CD4-positive, alpha-beta T cell treated with Interleukin-2 at 100 ng/mL for 4 hours (primary cell): ENCODE measurements around the gene ZNF544.

Source experiments
- DNase-seq: peaks from one replicate; pipeline ENCODE4 v3.0.0-alpha.2; 2020; ENCODE audit warnings: low spot score

ZNF544 gene

GRCh38 chr19:58228585-58229254 is at the start of gene ZNF544:
TSS of gene ZNF544 (plus strand) at chr19:58228914. CDS start at chr19:58244024, 15,110 bp downstream.
- DNase-seq: peak; percentile 53

GRCh38 chr19:58181902-58182576 is 46.7 kb upstream of the ZNF544 start:
- peak; percentile 62 for DNase-seq

DNA sequence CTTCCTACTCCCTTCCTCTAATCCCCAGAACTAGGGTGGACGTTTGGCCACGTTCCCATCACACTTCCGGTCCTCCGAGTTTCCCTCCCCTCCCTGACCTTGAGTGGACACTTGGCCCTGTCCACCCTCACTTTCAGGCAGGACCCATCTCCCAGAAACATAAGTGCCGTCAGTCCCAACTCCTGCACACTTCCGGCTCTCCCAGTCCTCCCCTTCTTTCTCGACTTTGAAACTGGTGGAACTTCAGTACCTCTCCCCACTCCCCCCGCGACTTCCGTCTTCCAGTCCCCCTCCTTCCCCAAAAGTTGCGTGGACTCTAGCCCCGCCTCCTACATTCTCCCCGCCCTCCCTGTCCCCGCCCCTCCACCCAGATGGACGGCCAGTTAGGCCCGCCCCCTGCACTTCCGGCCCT is 46.1 kb upstream of the ZNF544 start:
- peak; percentile 87 for DNase-seq

GRCh38 chr19:58182989-58183816 is 45.5 kb upstream of the ZNF544 start, which contains the start of gene ZNF274:
TSS of gene ZNF274 (plus strand) at chr19:58183061. CDS start at chr19:58183966, 905 bp downstream.
- peak; percentile 93 for DNase-seq

- no peak for DNase-seq
Observed at GRCh38 chr19:58183817-58184215, 44.9 kb upstream of the ZNF544 start.

GRCh38 chr19:58196901-58197616 is 31.7 kb upstream of the ZNF544 start:
- DNase-seq: no peak

- no peak for DNase-seq
Observed at GRCh38 chr19:58203814-58204475, 24.8 kb upstream of the ZNF544 start.

DNA sequence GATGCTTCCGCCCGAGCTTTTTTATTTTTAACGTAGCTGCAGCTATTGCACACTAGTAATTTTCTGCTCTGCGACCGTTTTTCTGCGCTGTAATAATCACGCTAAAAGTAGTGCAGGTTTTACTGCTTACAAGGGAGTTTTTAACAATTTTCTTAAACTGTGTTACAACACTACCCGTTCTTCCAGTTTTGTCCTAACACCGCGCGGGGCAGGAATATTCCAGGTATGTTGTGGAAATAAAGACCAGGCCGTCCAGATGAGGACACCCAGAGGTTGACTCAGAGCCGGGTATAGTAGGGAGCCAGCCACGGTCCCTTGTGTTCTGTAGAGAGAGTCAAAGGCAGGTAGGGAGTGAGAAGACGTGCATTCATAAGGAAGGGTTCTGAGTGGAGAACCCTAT is 24.1 kb upstream of the ZNF544 start:
- DNase-seq: no peak

- DNase-seq: no peak
Observed at GRCh38 chr19:58209577-58209976, 19.1 kb upstream of the ZNF544 start.

DNA sequence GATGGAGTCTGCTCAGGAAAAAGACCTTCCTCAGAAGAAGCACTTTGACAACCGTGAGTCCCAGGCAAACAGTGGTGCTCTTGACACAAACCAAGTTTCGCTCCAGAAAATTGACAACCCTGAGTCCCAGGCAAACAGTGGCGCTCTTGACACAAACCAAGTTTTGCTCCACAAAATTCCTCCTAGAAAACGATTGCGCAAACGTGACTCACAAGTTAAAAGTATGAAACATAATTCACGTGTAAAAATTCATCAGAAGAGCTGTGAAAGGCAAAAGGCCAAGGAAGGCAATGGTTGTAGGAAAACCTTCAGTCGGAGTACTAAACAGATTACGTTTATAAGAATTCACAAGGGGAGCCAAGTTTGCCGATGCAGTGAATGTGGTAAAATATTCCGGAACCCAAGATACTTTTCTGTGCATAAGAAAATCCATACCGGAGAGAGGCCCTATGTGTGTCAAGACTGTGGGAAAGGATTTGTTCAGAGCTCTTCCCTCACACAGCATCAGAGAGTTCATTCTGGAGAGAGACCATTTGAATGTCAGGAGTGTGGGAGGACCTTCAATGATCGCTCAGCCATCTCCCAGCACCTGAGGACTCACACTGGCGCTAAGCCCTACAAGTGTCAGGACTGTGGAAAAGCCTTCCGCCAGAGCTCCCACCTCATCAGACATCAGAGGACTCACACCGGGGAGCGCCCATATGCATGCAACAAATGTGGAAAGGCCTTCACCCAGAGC is 16.2 kb upstream of the ZNF544 start:
- DNase-seq: no peak

DNA sequence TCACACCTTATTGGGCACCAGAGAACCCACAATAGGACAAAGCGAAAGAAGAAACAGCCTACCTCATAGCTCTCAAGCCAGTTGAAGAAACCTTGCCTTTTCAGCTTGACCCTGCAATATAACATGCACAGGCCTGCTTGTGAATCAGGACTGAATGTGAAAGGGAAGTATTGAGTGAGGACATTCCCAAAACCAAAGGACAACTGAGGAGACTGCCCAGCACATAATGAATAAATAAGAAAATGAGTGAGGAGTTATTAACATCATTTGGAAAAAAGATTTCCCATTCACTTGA is 15.7 kb upstream of the ZNF544 start:
- no peak for DNase-seq

DNA sequence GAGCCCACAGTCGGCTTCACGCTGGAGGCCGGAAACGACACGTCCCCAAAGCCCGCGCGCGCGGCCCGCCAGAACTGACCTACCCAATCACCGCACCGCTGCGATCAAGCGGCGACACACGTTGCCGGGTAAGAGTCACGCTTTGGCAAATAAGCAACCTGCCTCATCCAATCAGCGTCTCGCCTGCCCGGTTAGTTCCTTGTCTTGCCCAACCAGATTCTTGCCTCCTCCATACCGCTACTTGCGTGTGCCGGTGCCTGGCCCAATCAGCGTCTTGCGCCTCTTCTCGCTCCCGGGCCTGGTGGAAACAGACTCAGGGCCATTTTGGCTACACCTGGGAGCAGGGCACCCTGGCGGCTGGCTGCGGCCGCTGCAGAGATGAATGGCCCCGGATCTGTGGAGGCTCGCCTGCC is 11.6 kb upstream of the ZNF544 start:
- DNase-seq: no peak

DNA sequence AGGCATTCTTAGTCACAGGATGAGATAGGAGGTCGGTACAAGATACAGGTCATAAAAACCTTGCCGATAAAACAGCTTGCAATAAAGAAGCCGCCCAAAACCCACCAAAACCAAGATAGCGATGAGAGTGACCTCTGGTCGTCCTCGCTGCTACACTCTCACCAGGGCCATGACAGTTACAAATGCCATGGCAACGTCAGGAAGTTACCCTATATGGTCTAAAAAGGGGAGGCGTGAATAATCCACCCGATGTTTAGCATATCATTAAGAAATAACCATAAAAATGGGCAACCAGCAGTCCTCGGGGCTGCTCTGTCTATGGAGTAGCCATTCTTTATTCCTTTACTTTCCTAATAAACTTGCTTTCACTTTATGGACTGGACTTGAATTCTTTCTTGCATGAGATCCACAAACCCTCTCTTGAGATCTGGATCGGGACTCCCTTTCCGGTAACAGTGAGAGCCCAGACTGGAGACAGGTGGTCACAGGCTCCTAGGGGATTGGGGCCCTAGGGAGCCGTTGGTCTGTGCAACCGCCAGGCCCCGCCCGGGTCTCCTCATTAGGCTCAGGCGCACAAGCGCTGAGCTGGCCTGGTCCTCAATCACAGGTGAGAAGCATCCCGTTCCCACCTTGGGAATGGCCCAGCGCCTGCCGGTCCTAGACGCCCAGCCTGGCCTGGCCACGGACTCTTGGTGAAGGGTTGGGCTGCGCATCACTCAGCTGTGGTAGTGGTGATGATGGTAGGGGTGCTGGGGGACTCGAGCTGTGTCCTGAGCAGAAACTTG is 10.9 kb upstream of the ZNF544 start:
- no peak for DNase-seq

GRCh38 chr19:58218899-58219298 is 9.8 kb upstream of the ZNF544 start:
- peak; percentile 48 for DNase-seq

DNA sequence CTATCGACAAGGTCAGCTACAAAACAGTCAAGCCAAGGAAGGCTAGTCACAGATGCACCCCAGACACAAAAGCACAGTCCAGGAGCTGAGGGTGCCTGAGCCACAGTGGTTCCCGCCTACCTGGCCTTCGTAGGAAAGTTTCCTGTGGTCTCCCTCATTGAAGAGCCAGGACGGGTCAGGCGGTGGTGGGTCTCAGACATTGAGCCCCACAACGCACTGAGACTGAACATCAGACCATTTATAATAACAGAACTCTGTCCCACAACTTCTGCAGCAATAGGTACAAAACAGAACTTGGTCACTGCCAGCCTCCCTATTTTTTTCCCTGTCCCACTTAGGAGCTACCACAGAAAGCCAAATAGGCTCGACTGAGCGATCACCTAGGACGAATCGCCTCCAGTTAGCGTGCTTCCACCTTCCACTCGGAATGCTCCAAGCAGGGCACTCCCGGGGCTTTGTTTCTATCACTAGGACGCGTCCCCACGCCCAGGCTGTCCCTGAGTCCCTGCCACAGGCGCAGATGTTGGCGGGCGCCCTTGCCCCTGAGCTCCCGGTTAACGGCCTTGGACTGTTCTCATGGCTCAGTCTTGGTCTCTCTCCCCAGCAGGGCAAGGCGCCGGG is 640 bp upstream of the ZNF544 start:
- DNase-seq: no peak

- peak; percentile 18 for DNase-seq
Observed at GRCh38 chr19:58229255-58229639, 533 bp downstream of the ZNF544 start.

DNA sequence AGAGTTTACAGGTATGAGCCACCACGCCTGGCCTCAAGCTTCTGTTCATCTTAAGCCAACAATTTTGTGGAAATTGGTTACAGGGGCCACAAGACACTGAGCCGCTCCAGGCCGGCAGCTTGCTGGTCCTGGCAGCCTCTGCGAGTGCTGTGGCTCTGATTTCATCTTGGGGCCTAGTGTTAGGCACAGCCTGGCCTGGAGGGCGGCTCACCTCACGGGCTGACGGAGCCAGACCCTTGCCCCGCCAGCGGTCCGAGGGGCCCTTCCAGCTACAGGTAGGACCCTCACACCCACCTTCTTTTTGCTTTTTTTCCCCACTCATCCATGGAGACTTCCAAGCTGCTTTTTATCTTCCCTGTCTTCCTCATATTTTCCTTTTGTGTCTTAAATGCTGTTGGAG is 8.6 kb downstream of the ZNF544 start:
- DNase-seq: no peak

- no peak for DNase-seq
Observed at GRCh38 chr19:58243351-58243750, 14.6 kb downstream of the ZNF544 start.

DNA sequence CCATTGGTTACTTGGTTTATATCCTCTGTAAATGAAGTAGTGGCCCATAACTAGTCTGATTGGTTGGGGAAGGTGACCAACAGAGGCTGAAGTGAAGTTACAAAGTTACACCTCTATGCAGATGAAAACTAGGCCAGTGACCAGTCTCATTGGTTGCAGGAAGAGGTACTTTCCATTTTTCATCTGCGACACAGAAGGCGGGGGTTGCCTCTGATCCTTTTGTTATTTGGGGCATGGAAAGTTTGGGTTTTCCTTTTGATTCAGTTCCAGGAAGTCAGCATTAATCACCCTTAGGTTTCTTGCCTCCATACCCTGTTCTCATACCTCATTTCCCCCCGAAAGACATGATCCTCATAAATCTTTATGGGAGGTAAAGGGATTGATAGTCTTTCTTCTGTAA is 20.2 kb downstream of the ZNF544 start:
- no peak for DNase-seq
